ENCODE results near the gene DCDC1. TPM values are rescaled to one million over a fixed set of nuclear protein-coding genes. Genes with fewer than 3 reads are reported as not detected.

The DCDC1 gene
- total and polyA plus RNA-seq, 4 experiments from 2014 or later: 0.14 to 0.29 (median 0.17) TPM; not detected in 1

DNA sequence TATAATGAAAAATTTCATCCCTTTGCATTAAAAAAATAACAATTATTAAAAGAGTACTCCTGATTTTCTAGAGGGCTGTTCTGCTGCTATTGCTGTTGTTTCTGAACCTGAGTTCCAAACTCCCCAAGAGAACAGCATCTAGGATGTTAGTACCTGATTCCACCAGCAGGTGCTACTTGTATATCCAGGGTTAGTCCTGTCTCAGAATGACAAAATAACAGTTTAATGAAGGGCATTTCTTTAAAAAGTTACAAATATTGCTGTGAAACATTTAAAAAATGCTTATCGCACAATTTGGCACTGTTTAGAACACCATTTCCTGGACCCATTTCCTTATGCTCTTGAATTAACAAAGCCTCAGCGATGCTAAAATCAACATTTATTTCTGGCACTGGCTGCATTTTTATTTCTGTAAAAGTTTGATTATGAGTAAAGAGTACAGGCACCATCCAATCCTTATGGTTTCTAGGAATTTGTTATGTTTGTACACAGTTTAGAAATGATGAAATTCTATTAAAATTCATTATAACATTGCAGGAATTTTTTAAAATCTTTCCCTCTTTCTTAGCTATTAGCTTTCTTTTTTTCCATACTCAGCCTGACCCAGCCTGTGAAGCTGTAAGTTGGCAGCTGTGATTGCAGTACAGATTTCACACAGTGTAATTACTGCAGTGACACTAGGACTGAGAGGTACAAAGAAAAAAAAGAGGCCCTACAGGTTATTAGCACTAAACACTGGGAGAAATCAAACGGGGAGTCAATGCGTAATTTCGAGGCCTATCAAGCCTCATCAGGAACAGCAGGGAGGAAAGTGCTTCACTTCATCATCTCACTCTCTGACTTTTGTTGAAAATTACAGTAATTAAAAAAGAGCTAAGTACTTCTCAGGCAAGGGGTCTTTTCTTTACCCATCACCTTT is 208.8 kb downstream of the DCDC1 start:
- Mint-ChIP-seq H3K9me3 (peaks cover 0 to 2% (median 0%) of the 10 kb centered on the region in 8 donors), H3K4me3 (no peak overlapping the region), H3K27ac (no peak overlapping the region), H3K4me1 (no peaks in the 10 kb centered on the region), H3K36me3 (no peaks in the 10 kb centered on the region), H3K27me3 (peaks cover 0 to 1% of the 10 kb centered on the region in 2 donors)
- Histone ChIP-seq H3K36me3 (ENCODE audit: insufficient read depth, low read length) (no peaks in the 10 kb centered on the region), H3K4me1 (ENCODE audit: insufficient read depth, low read length) (no peaks in the 10 kb centered on the region), H3K4me3 (ENCODE audit: low read length in 2 of 2) (no peak overlapping the region), H3K27me3 (ENCODE audit: insufficient read depth, low read length) (no peaks in the 10 kb centered on the region), H3K27ac (ENCODE audit: low read depth, low read length) (no peak overlapping the region), H3K9me3 (ENCODE audit: control insufficient read depth in 1 of 2, low read length in 2 of 2) (no peaks in the 10 kb centered on the region)
- ChIA-PET CTCF (ENCODE audit: partially characterized antibody) (no interaction called here), POLR2A (ENCODE audit: partially characterized antibody) (no interaction called here)
- no peak for DNase-seq
- intact Hi-C loops (cut with micrococcal nuclease): no loop called here

DNA sequence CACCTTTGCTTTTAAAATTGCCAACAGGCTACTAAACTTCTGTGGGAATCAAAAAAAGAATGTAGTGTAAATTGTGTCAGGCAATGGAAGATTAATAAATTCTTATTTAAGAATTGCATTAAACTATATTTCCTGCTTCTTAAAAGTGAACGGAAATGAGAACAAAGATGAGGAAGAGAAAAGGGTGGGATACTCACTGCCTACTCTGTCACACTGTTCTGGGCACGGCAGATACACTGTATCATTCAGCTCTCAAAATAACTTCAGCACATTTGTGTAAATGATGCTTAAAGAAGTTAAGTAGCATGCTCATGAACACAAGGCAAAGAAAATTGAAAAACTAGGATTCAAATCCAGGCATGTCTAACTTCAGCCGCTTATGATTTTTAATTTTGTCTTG is 218.7 kb downstream of the DCDC1 start:
- intact Hi-C loops (cut with micrococcal nuclease): no loop called here
- POLR2A ChIA-PET (ENCODE audit: partially characterized antibody): interaction anchor here (0.7 kb wide), 1 partner anchor 62 kb away, joined by 3 read pairs; no protein-coding TSS in a partner anchor
- Histone ChIP-seq H3K27me3 (ENCODE audit: insufficient read depth, low read length) (no peaks in the 10 kb centered on the region), H3K4me3 (ENCODE audit: low read length in 2 of 2) (no peak overlapping the region), H3K4me1 (ENCODE audit: insufficient read depth, low read length) (no peaks in the 10 kb centered on the region), H3K27ac (ENCODE audit: low read depth, low read length) (no peak overlapping the region), H3K36me3 (ENCODE audit: insufficient read depth, low read length) (no peaks in the 10 kb centered on the region), H3K9me3 (ENCODE audit: control insufficient read depth in 1 of 2, low read length in 2 of 2) (no peaks in the 10 kb centered on the region)
- Mint-ChIP-seq H3K4me1 (no peaks in the 10 kb centered on the region), H3K4me3 (no peak overlapping the region), H3K27me3 (peaks cover 0 to 2% of the 10 kb centered on the region in 2 donors), H3K27ac (no peak overlapping the region), H3K9me3 (peaks cover 0 to 5% (median 0%) of the 10 kb centered on the region in 8 donors), H3K36me3 (no peaks in the 10 kb centered on the region)
- DNase-seq: no peak
- CTCF ChIA-PET (ENCODE audit: partially characterized antibody): no interaction called here

DNA sequence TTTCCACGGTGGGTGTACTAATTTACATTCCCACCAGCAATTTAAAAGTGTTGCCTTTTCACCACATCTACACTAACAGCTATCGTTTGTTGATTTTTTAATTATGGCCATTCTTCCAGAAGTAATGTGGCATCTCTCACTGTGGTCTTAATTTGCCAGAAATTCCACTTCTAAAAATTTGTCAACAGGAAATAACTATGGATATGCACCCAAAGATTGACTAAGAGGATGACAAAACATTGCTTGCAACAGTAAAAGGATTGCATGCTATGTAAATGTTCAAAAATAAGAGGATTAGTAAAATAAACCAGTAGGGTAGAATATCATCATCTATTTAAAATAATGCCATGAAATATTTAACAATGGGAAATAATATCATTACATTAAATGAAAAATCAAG is 219.5 kb downstream of the DCDC1 start:
- no peaks in the 10 kb centered on the region for H3K27me3 ChIP-seq (ENCODE audit: insufficient read depth, low read length)
- no peaks in the 10 kb centered on the region for H3K4me1 Mint-ChIP-seq
- H3K4me1 ChIP-seq (ENCODE audit: insufficient read depth, low read length): no peaks in the 10 kb centered on the region
- intact Hi-C loops (cut with micrococcal nuclease): no loop called here
- no peaks in the 10 kb centered on the region for H3K36me3 Mint-ChIP-seq
- H3K9me3 Mint-ChIP-seq: peaks cover 0 to 5% (median 0%) of the 10 kb centered on the region in 8 donors
- no peak overlapping the region for H3K27ac Mint-ChIP-seq
- no peaks in the 10 kb centered on the region for H3K9me3 ChIP-seq (ENCODE audit: control insufficient read depth in 1 of 2, low read length in 2 of 2)
- peaks cover 0 to 2% of the 10 kb centered on the region in 2 donors for H3K27me3 Mint-ChIP-seq
- POLR2A ChIA-PET (ENCODE audit: partially characterized antibody): no interaction called here
- CTCF ChIA-PET (ENCODE audit: partially characterized antibody): no interaction called here
- no peak overlapping the region for H3K4me3 Mint-ChIP-seq
- H3K27ac ChIP-seq (ENCODE audit: low read depth, low read length): no peak overlapping the region
- H3K36me3 ChIP-seq (ENCODE audit: insufficient read depth, low read length): no peaks in the 10 kb centered on the region
- H3K4me3 ChIP-seq (ENCODE audit: low read length in 2 of 2): no peak overlapping the region
- DNase-seq: no peak

DNA sequence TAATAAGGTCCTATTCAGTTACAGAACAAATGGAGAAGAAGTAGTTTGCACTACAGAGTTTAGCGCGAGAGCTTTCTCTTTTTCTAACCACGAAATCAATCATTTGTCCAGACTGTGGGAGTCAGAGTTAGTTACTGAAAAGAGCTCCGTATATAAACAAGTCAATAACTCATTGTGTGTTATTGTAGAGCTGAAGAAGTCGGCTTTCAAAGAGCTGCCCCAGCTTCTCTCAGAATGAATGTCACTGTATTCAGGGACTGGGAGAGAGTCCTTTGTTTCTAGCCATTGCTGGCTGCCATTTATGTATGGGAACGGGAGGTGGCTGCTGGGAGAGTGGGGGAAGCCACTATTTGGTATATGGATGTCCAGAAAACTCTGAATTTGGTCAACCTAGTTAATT is 227.8 kb downstream of the DCDC1 start:
- Histone ChIP-seq H3K27me3 (ENCODE audit: insufficient read depth, low read length) (no peaks in the 10 kb centered on the region), H3K4me1 (ENCODE audit: insufficient read depth, low read length) (no peaks in the 10 kb centered on the region), H3K27ac (ENCODE audit: low read depth, low read length) (no peak overlapping the region), H3K36me3 (ENCODE audit: insufficient read depth, low read length) (no peaks in the 10 kb centered on the region), H3K4me3 (ENCODE audit: low read length in 2 of 2) (no peak overlapping the region), H3K9me3 (ENCODE audit: control insufficient read depth in 1 of 2, low read length in 2 of 2) (no peaks in the 10 kb centered on the region)
- Mint-ChIP-seq H3K27me3 (peaks cover 2 to 4% of the 10 kb centered on the region in 2 donors), H3K4me3 (no peak overlapping the region), H3K9me3 (no peaks in the 10 kb centered on the region), H3K36me3 (no peaks in the 10 kb centered on the region), H3K4me1 (peaks cover 0 to 1% (median 0%) of the 10 kb centered on the region in 4 donors), H3K27ac (no peak overlapping the region)
- intact Hi-C loops (cut with micrococcal nuclease): no loop called here
- POLR2A ChIA-PET (ENCODE audit: partially characterized antibody): no interaction called here
- DNase-seq: no peak
- CTCF ChIA-PET (ENCODE audit: partially characterized antibody): interaction anchor here (0.9 kb wide), 1 partner anchor 35 kb away, joined by 3 read pairs; no protein-coding TSS in a partner anchor

DNA sequence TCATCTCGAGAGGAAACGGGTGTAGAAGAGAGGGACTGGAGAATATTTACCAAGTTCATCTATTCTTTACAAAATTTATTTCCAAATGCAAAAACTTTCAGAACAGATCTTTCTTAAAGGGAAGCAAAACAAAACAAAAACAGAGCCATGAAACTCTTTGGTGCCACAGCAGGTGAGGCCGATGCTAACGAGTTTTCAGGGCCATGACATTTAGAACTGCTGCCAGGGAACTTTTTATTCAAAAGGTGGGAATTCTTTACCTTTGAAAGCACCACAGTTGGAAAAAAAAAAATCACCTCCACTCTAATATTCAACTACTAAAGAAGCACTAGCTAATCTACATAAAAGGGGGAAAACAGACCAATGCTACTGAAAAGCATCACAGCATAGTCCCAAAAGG is 230.1 kb downstream of the DCDC1 start:
- peaks cover 0 to 1% (median 0%) of the 10 kb centered on the region in 4 donors for H3K4me1 Mint-ChIP-seq
- H3K9me3 ChIP-seq (ENCODE audit: control insufficient read depth in 1 of 2, low read length in 2 of 2): no peaks in the 10 kb centered on the region
- CTCF ChIA-PET (ENCODE audit: partially characterized antibody): no interaction called here
- DNase-seq: no peak
- no peak overlapping the region for H3K27ac Mint-ChIP-seq
- H3K9me3 Mint-ChIP-seq: no peaks in the 10 kb centered on the region
- peaks cover 1 to 4% of the 10 kb centered on the region in 2 donors for H3K27me3 Mint-ChIP-seq
- H3K27ac ChIP-seq (ENCODE audit: low read depth, low read length): no peak overlapping the region
- intact Hi-C loops (cut with micrococcal nuclease): no loop called here
- no peaks in the 10 kb centered on the region for H3K4me1 ChIP-seq (ENCODE audit: insufficient read depth, low read length)
- H3K27me3 ChIP-seq (ENCODE audit: insufficient read depth, low read length): no peaks in the 10 kb centered on the region
- POLR2A ChIA-PET (ENCODE audit: partially characterized antibody): no interaction called here
- H3K36me3 Mint-ChIP-seq: no peaks in the 10 kb centered on the region
- H3K4me3 ChIP-seq (ENCODE audit: low read length in 2 of 2): no peak overlapping the region
- no peak overlapping the region for H3K4me3 Mint-ChIP-seq
- H3K36me3 ChIP-seq (ENCODE audit: insufficient read depth, low read length): no peaks in the 10 kb centered on the region

DNA sequence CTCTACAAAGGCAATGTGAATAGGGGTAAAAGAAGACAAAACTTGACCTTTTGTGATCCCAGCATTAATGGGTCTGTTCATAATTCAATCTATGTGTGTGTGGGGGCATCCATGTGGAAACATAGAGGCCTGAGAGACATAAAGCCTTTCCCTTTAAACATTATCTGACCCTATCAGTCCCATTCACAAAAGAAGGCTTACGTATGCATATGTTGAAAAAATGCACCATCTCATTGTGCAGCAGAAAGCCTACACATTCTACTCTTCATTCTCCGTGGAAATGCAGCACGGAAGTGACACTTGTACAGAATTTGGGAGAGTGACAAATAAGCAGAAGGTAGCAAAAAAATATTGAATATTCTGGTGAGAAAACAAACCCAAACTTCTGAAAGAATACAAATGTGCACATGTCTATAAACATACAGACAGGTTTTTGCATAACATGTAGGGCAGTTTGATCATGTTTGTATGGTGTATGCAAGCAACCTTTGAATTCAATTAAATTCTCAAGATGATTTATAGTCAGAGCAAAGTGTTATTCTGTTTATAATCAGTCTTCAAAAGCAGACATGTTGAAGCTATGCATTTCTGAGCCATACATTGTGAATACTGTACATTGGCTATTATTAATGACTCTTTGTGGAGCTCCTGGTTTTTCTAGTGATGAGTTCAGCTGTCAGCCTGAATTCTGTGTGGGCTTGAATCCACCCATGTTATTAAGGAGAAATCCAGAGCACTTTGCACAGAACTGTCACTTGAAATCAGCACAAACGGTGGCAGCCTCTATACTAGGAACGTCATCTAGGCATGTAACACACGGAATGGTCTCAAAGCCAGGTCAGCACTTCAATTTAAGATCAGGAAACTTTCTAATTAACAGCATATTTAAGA is 236.8 kb downstream of the DCDC1 start:
- no peaks in the 10 kb centered on the region for H3K36me3 Mint-ChIP-seq
- no peaks in the 10 kb centered on the region for H3K27me3 ChIP-seq (ENCODE audit: insufficient read depth, low read length)
- H3K9me3 Mint-ChIP-seq: no peaks in the 10 kb centered on the region
- intact Hi-C loops (cut with micrococcal nuclease): no loop called here
- H3K4me3 ChIP-seq (ENCODE audit: low read length in 2 of 2): no peak overlapping the region
- no peaks in the 10 kb centered on the region for H3K9me3 ChIP-seq (ENCODE audit: control insufficient read depth in 1 of 2, low read length in 2 of 2)
- H3K4me3 Mint-ChIP-seq: no peak overlapping the region
- no peaks in the 10 kb centered on the region for H3K4me1 ChIP-seq (ENCODE audit: insufficient read depth, low read length)
- no peaks in the 10 kb centered on the region for H3K4me1 Mint-ChIP-seq
- H3K27ac ChIP-seq (ENCODE audit: low read depth, low read length): no peak overlapping the region
- H3K36me3 ChIP-seq (ENCODE audit: insufficient read depth, low read length): no peaks in the 10 kb centered on the region
- POLR2A ChIA-PET (ENCODE audit: partially characterized antibody): no interaction called here
- no peak overlapping the region for H3K27ac Mint-ChIP-seq
- H3K27me3 Mint-ChIP-seq: peaks cover 0 to 3% of the 10 kb centered on the region in 2 donors
- no peak for DNase-seq
- CTCF ChIA-PET (ENCODE audit: partially characterized antibody): no interaction called here

DNA sequence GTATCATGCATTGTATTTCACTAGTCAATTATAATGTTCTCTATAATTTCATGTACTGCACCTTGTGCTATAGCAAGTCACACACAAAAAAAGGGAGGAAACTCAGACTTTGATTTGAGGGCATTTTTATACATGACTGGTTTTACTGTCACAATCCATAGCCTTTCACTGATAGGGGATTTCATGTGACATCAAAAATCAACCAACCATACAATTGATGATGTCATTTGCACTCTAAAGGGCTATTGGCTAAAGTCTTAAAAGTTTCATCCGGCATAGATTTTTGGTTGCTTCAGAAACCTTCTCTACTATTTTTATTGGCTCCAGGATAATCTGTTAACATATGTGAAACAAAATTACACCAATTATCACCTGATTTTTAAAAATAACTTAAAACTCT is 237.8 kb downstream of the DCDC1 start:
- H3K36me3 ChIP-seq (ENCODE audit: insufficient read depth, low read length): no peaks in the 10 kb centered on the region
- H3K4me3 Mint-ChIP-seq: no peak overlapping the region

More for the DNA sequence above, 237.8 kb downstream of the DCDC1 start:
- H3K4me3 ChIP-seq (ENCODE audit: low read length in 2 of 2): no peak overlapping the region
- Mint-ChIP-seq H3K27ac (no peak overlapping the region), H3K27me3 (peaks cover 0 to 2% of the 10 kb centered on the region in 2 donors), H3K36me3 (no peaks in the 10 kb centered on the region), H3K4me1 (no peaks in the 10 kb centered on the region), H3K9me3 (no peaks in the 10 kb centered on the region)
- ChIA-PET CTCF (ENCODE audit: partially characterized antibody) (no interaction called here), POLR2A (ENCODE audit: partially characterized antibody) (no interaction called here)
- no peaks in the 10 kb centered on the region for H3K27me3 ChIP-seq (ENCODE audit: insufficient read depth, low read length)
- no peak for DNase-seq
- intact Hi-C loops (cut with micrococcal nuclease): no loop called here
- H3K4me1 ChIP-seq (ENCODE audit: insufficient read depth, low read length): no peaks in the 10 kb centered on the region
- H3K27ac ChIP-seq (ENCODE audit: low read depth, low read length): no peak overlapping the region
- H3K9me3 ChIP-seq (ENCODE audit: control insufficient read depth in 1 of 2, low read length in 2 of 2): no peaks in the 10 kb centered on the region
